ENCODE data around the gene LMF1. TPM values are rescaled to one million over a fixed set of nuclear protein-coding genes. Genes with fewer than 3 reads are reported as not detected.

Gene LMF1
- polyA plus RNA-seq, 1 experiment = 28.9 TPM

DNA sequence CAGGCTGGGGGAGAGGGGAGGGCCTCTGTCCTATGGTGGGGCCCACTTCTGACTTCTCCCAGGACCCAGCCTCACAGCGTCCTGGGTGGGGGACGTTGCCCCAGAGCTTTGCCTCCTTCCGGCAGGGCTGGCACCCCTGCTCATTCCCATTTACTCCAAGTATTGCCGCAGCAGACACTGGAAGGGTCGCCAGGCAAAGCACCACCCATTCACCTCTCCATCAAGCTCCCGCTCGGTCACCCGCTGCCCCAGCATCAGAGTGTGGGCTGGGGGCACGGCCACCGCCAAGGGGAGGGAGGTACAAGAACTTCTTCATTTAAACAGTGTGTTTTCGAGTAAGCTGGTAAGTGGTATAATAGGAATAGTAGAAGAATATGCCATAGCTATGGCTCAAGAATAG lies 117.5 kb downstream of the LMF1 start:
- Histone ChIP-seq H3K4me3 (ENCODE audit: low read depth, low read length) (no peak overlapping the region), H3K27me3 (ENCODE audit: control insufficient read depth, insufficient read depth, low read length) (no peaks in the 10 kb centered on the region), H3K36me3 (ENCODE audit: control insufficient read depth, insufficient read depth, low read length) (no peaks in the 10 kb centered on the region)
- POLR2A ChIA-PET = no interaction called here
- TF ChIP-seq, protein P1, sequence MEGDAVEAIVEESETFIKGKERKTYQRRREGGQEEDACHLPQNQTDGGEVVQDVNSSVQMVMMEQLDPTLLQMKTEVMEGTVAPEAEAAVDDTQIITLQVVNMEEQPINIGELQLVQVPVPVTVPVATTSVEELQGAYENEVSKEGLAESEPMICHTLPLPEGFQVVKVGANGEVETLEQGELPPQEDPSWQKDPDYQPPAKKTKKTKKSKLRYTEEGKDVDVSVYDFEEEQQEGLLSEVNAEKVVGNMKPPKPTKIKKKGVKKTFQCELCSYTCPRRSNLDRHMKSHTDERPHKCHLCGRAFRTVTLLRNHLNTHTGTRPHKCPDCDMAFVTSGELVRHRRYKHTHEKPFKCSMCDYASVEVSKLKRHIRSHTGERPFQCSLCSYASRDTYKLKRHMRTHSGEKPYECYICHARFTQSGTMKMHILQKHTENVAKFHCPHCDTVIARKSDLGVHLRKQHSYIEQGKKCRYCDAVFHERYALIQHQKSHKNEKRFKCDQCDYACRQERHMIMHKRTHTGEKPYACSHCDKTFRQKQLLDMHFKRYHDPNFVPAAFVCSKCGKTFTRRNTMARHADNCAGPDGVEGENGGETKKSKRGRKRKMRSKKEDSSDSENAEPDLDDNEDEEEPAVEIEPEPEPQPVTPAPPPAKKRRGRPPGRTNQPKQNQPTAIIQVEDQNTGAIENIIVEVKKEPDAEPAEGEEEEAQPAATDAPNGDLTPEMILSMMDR (IDR thresholded peaks at IDR 0.05; ENCODE audit: insufficient read depth, low read depth, low read length) = no peak
- CTCF ChIA-PET = no interaction called here
- DNase-seq (ENCODE audit: low read depth) = no peak

- ChIA-PET POLR2A (no interaction called here), CTCF (no interaction called here)
- DNase-seq (ENCODE audit: low read depth) = no peak
- Histone ChIP-seq H3K36me3 (ENCODE audit: control insufficient read depth, insufficient read depth, low read length) (no peaks in the 10 kb centered on the region), H3K4me3 (ENCODE audit: low read depth, low read length) (no peak overlapping the region), H3K27me3 (ENCODE audit: control insufficient read depth, insufficient read depth, low read length) (no peaks in the 10 kb centered on the region)
- TF ChIP-seq, protein P1 (IDR thresholded peaks at IDR 0.05; ENCODE audit: insufficient read depth, low read depth, low read length) = no peak
Measured at GRCh38 chr16:852451-853185, 118.2 kb downstream of the LMF1 start.

DNA sequence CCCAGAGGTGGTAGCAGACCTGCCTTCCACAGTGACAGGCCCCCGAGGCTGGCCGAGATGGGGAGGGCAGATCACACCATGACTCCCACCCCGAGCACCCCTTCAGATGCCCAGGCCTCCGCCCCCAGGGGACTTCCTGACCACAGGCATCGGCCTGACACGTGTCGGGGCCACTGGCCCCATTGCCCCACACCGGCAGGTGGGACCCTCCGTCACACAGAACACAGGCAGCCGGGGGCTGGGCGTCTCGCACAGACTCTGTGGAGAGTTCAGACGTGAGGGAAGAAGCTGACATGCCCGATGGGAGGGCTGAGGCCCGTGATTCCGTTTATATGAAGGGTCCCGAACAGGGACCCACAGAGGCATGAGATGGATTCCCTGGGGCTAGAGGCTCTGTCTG lies 118.9 kb downstream of the LMF1 start:
- CTCF ChIA-PET = no interaction called here
- POLR2A ChIA-PET = no interaction called here
- no peak for DNase-seq (ENCODE audit: low read depth)

DNA sequence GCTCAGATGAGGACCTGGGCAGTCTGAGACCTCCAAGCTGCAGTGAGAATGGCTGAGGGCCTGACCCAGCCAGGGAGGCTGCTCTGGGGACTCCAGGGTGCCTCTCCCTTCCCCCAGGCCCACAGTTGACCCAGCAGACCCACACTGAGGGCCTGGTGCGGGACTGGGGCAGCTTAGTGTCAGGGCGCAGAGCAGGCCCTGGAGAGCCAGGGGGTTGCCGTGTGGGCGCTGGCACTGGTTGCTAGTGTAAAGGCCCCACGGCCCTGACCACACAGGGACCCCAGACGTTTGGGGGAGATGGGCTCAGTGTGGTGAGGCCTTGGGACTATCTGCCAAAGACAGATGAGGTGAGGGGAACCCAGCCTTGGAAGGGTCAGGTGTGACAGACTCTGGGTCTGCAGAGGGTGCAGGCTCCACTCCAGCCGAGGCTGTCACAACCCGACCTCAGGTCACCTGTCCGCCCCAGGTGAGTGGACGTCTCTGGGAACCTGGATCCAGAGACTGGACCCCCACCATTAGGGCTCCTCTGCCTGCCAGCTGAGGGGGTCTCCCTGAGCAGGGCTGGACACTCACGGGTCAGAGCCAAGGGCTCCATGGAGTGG lies 119.5 kb downstream of the LMF1 start:
- POLR2A ChIA-PET = no interaction called here
- Histone ChIP-seq H3K4me3 (ENCODE audit: low read depth, low read length) (no peak overlapping the region), H3K36me3 (ENCODE audit: control insufficient read depth, insufficient read depth, low read length) (no peaks in the 10 kb centered on the region), H3K27me3 (ENCODE audit: control insufficient read depth, insufficient read depth, low read length) (no peaks in the 10 kb centered on the region)
- TF ChIP-seq, protein P1 (IDR thresholded peaks at IDR 0.05; ENCODE audit: insufficient read depth, low read depth, low read length) = no peak
- CTCF ChIA-PET = no interaction called here
- no peak for DNase-seq (ENCODE audit: low read depth)

More for the DNA sequence above, 118.9 kb downstream of the LMF1 start:
- TF ChIP-seq, protein P1 (IDR thresholded peaks at IDR 0.05; ENCODE audit: insufficient read depth, low read depth, low read length) = no peak
- no peak overlapping the region for H3K4me3 ChIP-seq (ENCODE audit: low read depth, low read length)
- H3K36me3 ChIP-seq (ENCODE audit: control insufficient read depth, insufficient read depth, low read length) = no peaks in the 10 kb centered on the region
- H3K27me3 ChIP-seq (ENCODE audit: control insufficient read depth, insufficient read depth, low read length) = no peaks in the 10 kb centered on the region

- DNase-seq (ENCODE audit: low read depth) = no peak
- ChIA-PET POLR2A (no interaction called here), CTCF (no interaction called here)
- TF ChIP-seq, protein P1 (IDR thresholded peaks at IDR 0.05; ENCODE audit: insufficient read depth, low read depth, low read length) = no peak
- Histone ChIP-seq H3K36me3 (ENCODE audit: control insufficient read depth, insufficient read depth, low read length) (no peaks in the 10 kb centered on the region), H3K27me3 (ENCODE audit: control insufficient read depth, insufficient read depth, low read length) (no peaks in the 10 kb centered on the region), H3K4me3 (ENCODE audit: low read depth, low read length) (no peak overlapping the region)
Measured at GRCh38 chr16:850668-851067, 120.1 kb downstream of the LMF1 start.

Data from BJ (cell line).